Measurements from ENCODE around the gene MRPS18A. TPM values are rescaled to one million over a fixed set of nuclear protein-coding genes. Genes with fewer than 3 reads are reported as not detected.

The MRPS18A gene
- total RNA-seq, 1 experiment from 2014 or later: 54.8 TPM

GRCh38 chr6:43647613-43648012, 40.0 kb downstream of the MRPS18A start:
- Histone ChIP-seq H3K9me3 (ENCODE audit: insufficient read depth, low read depth) (no peaks in the 10 kb centered on the region), H3K9me2 (ENCODE audit: insufficient read depth) (no peaks in the 10 kb centered on the region), H3K36me3 (ENCODE audit: low read depth) (no peaks in the 10 kb centered on the region), H2AFZ (no peak overlapping the region), H3K4me2 (no peak overlapping the region), H3K4me1 (replicated peaks; ENCODE audit: insufficient read depth) (no peaks in the 10 kb centered on the region), H3F3A (ENCODE audit: insufficient read depth, low read depth) (no peaks in the 10 kb centered on the region), H3K27ac (no peak overlapping the region), H3K27me3 (ENCODE audit: insufficient read depth, low read depth) (no peaks in the 10 kb centered on the region), H3K4me3 (no peak overlapping the region), H4K20me1 (ENCODE audit: insufficient read depth) (no peaks in the 10 kb centered on the region), H3K79me2 (ENCODE audit: low read depth) (no peaks in the 10 kb centered on the region)
- CTCF ChIA-PET: no interaction called here
- intact Hi-C loops (cut with micrococcal nuclease; ENCODE audit: unreplicated experiment): no loop called here
- DNase-seq: no peak
- no TSS peak for BruUV-seq (replicated peaks)
- TF ChIP-seq, protein P1, sequence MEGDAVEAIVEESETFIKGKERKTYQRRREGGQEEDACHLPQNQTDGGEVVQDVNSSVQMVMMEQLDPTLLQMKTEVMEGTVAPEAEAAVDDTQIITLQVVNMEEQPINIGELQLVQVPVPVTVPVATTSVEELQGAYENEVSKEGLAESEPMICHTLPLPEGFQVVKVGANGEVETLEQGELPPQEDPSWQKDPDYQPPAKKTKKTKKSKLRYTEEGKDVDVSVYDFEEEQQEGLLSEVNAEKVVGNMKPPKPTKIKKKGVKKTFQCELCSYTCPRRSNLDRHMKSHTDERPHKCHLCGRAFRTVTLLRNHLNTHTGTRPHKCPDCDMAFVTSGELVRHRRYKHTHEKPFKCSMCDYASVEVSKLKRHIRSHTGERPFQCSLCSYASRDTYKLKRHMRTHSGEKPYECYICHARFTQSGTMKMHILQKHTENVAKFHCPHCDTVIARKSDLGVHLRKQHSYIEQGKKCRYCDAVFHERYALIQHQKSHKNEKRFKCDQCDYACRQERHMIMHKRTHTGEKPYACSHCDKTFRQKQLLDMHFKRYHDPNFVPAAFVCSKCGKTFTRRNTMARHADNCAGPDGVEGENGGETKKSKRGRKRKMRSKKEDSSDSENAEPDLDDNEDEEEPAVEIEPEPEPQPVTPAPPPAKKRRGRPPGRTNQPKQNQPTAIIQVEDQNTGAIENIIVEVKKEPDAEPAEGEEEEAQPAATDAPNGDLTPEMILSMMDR (conservative IDR thresholded peaks at IDR 0.05): no peak
- TF ChIP-seq EZH2 (IDR thresholded peaks at IDR 0.05; ENCODE audit: low read depth): no peak
- POLR2A ChIA-PET (ENCODE audit: unreplicated experiment): no interaction called here

- no peak overlapping the region for H3K4me3 ChIP-seq
- H3K27me3 ChIP-seq (ENCODE audit: insufficient read depth, low read depth): no peaks in the 10 kb centered on the region
- intact Hi-C loops (cut with micrococcal nuclease; ENCODE audit: unreplicated experiment): no loop called here
- no peaks in the 10 kb centered on the region for H3F3A ChIP-seq (ENCODE audit: insufficient read depth, low read depth)
- no peaks in the 10 kb centered on the region for H3K36me3 ChIP-seq (ENCODE audit: low read depth)
- no peak for DNase-seq
- no peak overlapping the region for H3K27ac ChIP-seq
- BruUV-seq (replicated peaks): no TSS peak
- no peak overlapping the region for H2AFZ ChIP-seq
- H4K20me1 ChIP-seq (ENCODE audit: insufficient read depth): peaks cover 7% of the 10 kb centered on the region; the same call in 1 of the 2 replicates
- H3K4me2 ChIP-seq: no peak overlapping the region
- H3K9me2 ChIP-seq (ENCODE audit: insufficient read depth): no peaks in the 10 kb centered on the region
- no peaks in the 10 kb centered on the region; the same call in 1 of the 2 replicates for H3K79me2 ChIP-seq (ENCODE audit: low read depth)
- POLR2A ChIA-PET (ENCODE audit: unreplicated experiment): no interaction called here
- no peaks in the 10 kb centered on the region for H3K4me1 ChIP-seq (replicated peaks; ENCODE audit: insufficient read depth)
- H3K9me3 ChIP-seq (ENCODE audit: insufficient read depth, low read depth): no peaks in the 10 kb centered on the region
- TF ChIP-seq, protein P1 (conservative IDR thresholded peaks at IDR 0.05): no peak
- TF ChIP-seq EZH2 (IDR thresholded peaks at IDR 0.05; ENCODE audit: low read depth): no peak
- CTCF ChIA-PET: no interaction called here
These were observed 42.0 kb downstream of the MRPS18A start for GRCh38 chr6:43645613-43645964.

GRCh38 chr6:43644940-43645612, 42.5 kb downstream of the MRPS18A start, which contains the start of gene RSPH9:
TSS of gene RSPH9 (plus strand) at chr6:43645036. CDS start at chr6:43645099, 63 bp downstream.
- TF ChIP-seq, protein P1 (conservative IDR thresholded peaks at IDR 0.05): no peak
- no peak for TF ChIP-seq EZH2 (IDR thresholded peaks at IDR 0.05; ENCODE audit: low read depth)
- H3K27me3 ChIP-seq (ENCODE audit: insufficient read depth, low read depth): no peaks in the 10 kb centered on the region
- H3K9me3 ChIP-seq (ENCODE audit: insufficient read depth, low read depth): no peaks in the 10 kb centered on the region
- BruUV-seq (replicated peaks): no TSS peak
- H3F3A ChIP-seq (ENCODE audit: insufficient read depth, low read depth): no peaks in the 10 kb centered on the region
- H4K20me1 ChIP-seq (ENCODE audit: insufficient read depth): peaks cover 11% of the 10 kb centered on the region; the same call in 1 of the 2 replicates
- no peaks in the 10 kb centered on the region for H3K9me2 ChIP-seq (ENCODE audit: insufficient read depth)
- no peaks in the 10 kb centered on the region for H3K4me1 ChIP-seq (replicated peaks; ENCODE audit: insufficient read depth)
- no peak within 1 kb of the TSS for H3K4me2 ChIP-seq
- POLR2A ChIA-PET (ENCODE audit: unreplicated experiment): no interaction called here
- H2AFZ ChIP-seq: no peak within 1 kb of the TSS
- no peak for DNase-seq
- no peak within 1 kb of the TSS for H3K27ac ChIP-seq
- no peak within 1 kb of the TSS for H3K4me3 ChIP-seq
- H3K79me2 ChIP-seq (ENCODE audit: low read depth): peaks cover 5% of the 10 kb centered on the region; the same call in 1 of the 2 replicates
- intact Hi-C loops (cut with micrococcal nuclease; ENCODE audit: unreplicated experiment): no loop called here
- 0 out of 2 replicates have a peak, but pooled peaks cover 3% of the 10 kb centered on the region for H3K36me3 ChIP-seq (ENCODE audit: low read depth)
- CTCF ChIA-PET: no interaction called here

Data from PC-9 (cell line).